ENCODE data around the gene ZP2.

ZP2 gene

DNA sequence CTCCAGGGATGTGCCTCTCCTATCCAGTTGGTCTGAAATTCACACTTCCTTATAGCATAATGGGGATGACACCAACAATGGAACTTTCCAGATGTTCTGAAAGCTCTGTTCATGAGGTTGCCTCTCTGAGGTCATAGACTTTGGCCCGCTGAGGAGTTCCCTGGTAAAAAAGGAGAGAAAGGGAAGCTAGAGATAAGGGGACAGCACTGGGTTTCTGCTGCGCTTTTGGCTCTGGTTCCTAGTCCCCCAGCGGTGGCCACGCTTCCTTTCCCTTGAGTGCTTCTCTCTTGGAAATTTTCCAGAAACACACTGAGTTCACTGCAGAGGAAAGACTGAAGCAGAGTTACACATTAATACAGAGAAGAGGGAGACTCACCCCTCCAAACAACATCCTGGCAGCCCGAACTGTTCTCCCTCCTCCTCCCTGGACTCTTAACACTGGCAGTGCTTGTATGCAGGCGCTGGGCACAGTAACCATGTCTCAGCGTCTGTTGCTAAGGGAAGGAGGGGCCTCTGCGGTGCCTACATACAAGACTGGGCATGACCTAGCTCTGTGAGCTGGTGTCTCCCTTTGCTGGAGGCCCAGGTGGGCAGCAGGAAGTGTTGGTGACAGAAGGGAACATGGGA lies 60.9 kb downstream of the ZP2 start, which contains the start of gene DNAH3:
TSS of gene DNAH3 (minus strand) at position 472 of the 627 bp plus-strand sequence. CDS start 527 bp downstream, outside the sequence.
- Histone ChIP-seq H4K20me1 (no peaks in the 10 kb centered on the region), H3K27me3 (no peaks in the 10 kb centered on the region), H3K4me3 (no peak within 1 kb of the TSS), H3K4me1 (peaks cover 0 to 9% (median 6%) of the 10 kb centered on the region in 10 experiments; a peak in 11 of 20 replicates), H3K27ac (no peak within 1 kb of the TSS), H3K4me2 (peak within 1 kb of the TSS in 6 of 11 experiments; percentile 14 to 65 (median 22); a peak in 9 of 22 replicates), H3K9ac (no peak within 1 kb of the TSS), H3K9me3 (replicated peaks in 1 of 11) (0 out of 22 replicates have a peak, but pooled peaks cover 0 to 4% (median 0%) of the 10 kb centered on the region in 11 experiments), H3K36me3 (no peaks in the 10 kb centered on the region)
- no peak for TF ChIP-seq Cebpa-rat (IDR thresholded peaks at IDR 0.05)

Data from BLaER1 treated with 17β-estradiol and CSF1 and Interleukin-3, amounts not matched to agents 10 nM and 100 nM (cell line).